ENCODE measurements around the gene LRRC10. TPM values are rescaled to one million over a fixed set of nuclear protein-coding genes. Genes with fewer than 3 reads are reported as not detected.
A peak's percentile ranks its signal among the peaks of the same experiment; 100 is the strongest.

Gene LRRC10
- total and polyA plus RNA-seq, 8 donors, result 0.09 to 0.14 TPM; not detected in 6

- no peaks in the 10 kb centered on the region for H3K27me3 ChIP-seq
- H3K4me3 ChIP-seq, result no peak overlapping the region
- H3K27ac ChIP-seq, result no peak overlapping the region
- intact Hi-C loops (cut with DNase I), result no loop called here
- no peaks in the 10 kb centered on the region for H3K9me3 ChIP-seq
- no peak for ATAC-seq
- peaks cover 11 to 13% of the 10 kb centered on the region in 2 donors for H3K4me1 ChIP-seq
- DNase-seq, result no peak
- TF ChIP-seq, protein P1, sequence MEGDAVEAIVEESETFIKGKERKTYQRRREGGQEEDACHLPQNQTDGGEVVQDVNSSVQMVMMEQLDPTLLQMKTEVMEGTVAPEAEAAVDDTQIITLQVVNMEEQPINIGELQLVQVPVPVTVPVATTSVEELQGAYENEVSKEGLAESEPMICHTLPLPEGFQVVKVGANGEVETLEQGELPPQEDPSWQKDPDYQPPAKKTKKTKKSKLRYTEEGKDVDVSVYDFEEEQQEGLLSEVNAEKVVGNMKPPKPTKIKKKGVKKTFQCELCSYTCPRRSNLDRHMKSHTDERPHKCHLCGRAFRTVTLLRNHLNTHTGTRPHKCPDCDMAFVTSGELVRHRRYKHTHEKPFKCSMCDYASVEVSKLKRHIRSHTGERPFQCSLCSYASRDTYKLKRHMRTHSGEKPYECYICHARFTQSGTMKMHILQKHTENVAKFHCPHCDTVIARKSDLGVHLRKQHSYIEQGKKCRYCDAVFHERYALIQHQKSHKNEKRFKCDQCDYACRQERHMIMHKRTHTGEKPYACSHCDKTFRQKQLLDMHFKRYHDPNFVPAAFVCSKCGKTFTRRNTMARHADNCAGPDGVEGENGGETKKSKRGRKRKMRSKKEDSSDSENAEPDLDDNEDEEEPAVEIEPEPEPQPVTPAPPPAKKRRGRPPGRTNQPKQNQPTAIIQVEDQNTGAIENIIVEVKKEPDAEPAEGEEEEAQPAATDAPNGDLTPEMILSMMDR (IDR thresholded peaks at IDR 0.05), result no peak
- H3K36me3 ChIP-seq, result peaks cover 0 to 68% of the 10 kb centered on the region in 2 donors
Measured at GRCh38 chr12:69588527-69588926, 22.2 kb downstream of the LRRC10 start.

DNA sequence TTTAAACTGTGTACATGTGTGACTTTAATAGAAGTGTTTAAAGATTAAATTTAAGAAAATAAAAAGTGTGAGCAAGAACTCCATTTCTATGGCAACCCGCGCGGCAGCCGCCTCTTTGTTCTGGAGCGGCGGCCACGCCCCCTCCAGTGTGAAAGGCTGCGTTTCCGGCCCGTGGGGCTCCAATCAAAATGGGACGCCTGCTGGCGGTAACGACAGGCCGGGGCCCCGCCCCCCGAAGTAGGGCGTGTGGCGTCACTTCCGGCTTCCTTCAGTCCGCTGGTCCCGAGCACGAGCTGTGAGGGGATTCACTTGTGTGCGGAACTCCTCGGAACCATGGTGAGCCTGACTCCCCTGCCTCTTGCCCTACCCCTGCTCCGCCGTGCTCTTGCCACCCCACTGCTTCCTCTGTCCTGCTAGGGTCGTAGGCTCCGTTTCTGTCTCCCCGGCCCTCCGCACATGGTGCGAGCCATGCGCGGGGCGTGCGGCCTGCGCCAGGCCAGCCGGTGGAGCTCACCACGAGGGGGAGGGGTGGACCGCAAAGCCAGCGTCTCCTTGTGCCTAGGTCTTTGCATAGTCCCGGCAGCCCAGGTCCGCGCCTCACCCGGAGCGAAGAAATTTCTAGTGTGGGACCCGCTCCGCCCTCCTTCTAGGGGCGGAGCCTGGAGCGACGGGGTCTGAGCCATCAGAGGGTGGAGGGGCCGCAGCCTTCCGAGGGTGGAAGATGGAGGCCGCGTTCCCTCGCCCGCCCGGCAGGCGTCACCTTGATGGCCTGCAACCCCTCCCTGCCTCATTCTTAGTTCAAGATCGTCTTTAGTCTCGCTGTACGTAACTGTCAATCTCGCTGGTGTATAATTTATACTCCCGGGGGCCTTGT is 25.3 kb downstream of the LRRC10 start, which contains the start of gene CCT2:
Gene CCT2 (plus strand): TSS at position 271 of the 874 bp plus-strand sequence. CDS start 63 bp downstream, at position 334.
- intact Hi-C loops (cut with DNase I), result no loop called here
- ATAC-seq, result peak; percentile 100
- H3K4me1 ChIP-seq, result peaks cover 11 to 13% of the 10 kb centered on the region in 2 donors

GRCh38 chr12:69583203-69583602 is 27.5 kb downstream of the LRRC10 start:
- ATAC-seq, result no peak
- Histone ChIP-seq H3K27me3 (no peaks in the 10 kb centered on the region), H3K4me1 (peaks cover 11 to 13% of the 10 kb centered on the region in 2 donors), H3K36me3 (peaks cover 0 to 15% of the 10 kb centered on the region in 2 donors), H3K9me3 (no peaks in the 10 kb centered on the region), H3K4me3 (no peak overlapping the region), H3K27ac (no peak overlapping the region)
- intact Hi-C loops (cut with DNase I), result no loop called here
- TF ChIP-seq, protein P1 (IDR thresholded peaks at IDR 0.05), result no peak
- no peak for DNase-seq

More for the DNA sequence above, 25.3 kb downstream of the LRRC10 start, which contains the start of gene CCT2:
- H3K36me3 ChIP-seq, result peaks cover 0 to 37% of the 10 kb centered on the region in 2 donors
- no peaks in the 10 kb centered on the region for H3K9me3 ChIP-seq
- DNase-seq, result peak; percentile 97 to 99 (median 98)
- peak within 1 kb of the TSS; percentile 99 for H3K4me3 ChIP-seq
- TF ChIP-seq, protein P1 (IDR thresholded peaks at IDR 0.05), result peak in 1 of 2 donors; percentile 28
- H3K27ac ChIP-seq, result peak within 1 kb of the TSS; percentile 91 to 94
- no peaks in the 10 kb centered on the region for H3K27me3 ChIP-seq

DNA sequence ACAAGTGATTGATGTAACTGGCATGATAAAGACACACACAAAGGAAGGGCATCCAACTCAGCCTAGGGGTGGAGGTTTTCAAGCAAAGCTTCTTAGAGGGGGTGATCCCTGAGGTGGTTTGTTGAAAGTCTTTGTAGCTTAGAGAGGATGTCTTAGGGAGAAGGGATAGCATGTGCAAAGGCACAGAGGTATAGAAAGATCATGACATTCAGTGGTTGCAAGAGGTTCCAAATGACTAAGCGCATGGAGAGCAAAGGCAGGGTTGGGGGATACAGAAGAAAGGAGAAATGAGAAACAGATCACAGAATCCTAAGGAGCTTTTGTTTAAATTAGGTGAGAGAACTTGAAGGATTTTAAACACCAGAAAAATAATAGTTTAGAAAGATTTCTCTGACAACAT is 30.6 kb downstream of the LRRC10 start:
- H3K4me3 ChIP-seq, result no peak overlapping the region
- no peak overlapping the region for H3K27ac ChIP-seq
- H3K27me3 ChIP-seq, result no peaks in the 10 kb centered on the region
- H3K36me3 ChIP-seq, result peaks cover 0 to 4% of the 10 kb centered on the region in 2 donors
- ATAC-seq (no peak), DNase-seq (no peak)
- TF ChIP-seq, protein P1 (IDR thresholded peaks at IDR 0.05), result no peak
- no peaks in the 10 kb centered on the region for H3K4me1 ChIP-seq
- intact Hi-C loops (cut with DNase I), result no loop called here
- no peaks in the 10 kb centered on the region for H3K9me3 ChIP-seq

- Histone ChIP-seq H3K36me3 (peaks cover 0 to 15% of the 10 kb centered on the region in 2 donors), H3K9me3 (no peaks in the 10 kb centered on the region), H3K27ac (no peak overlapping the region), H3K4me3 (no peak overlapping the region), H3K27me3 (no peaks in the 10 kb centered on the region), H3K4me1 (no peaks in the 10 kb centered on the region)
- TF ChIP-seq, protein P1 (IDR thresholded peaks at IDR 0.05), result no peak
- intact Hi-C loops (cut with DNase I), result no loop called here
- no peak for ATAC-seq
- no peak for DNase-seq
Measured at GRCh38 chr12:69579029-69579428, 31.7 kb downstream of the LRRC10 start.
